Activated CD4-positive, alpha-beta T cell treated with anti-CD3 and anti-CD28 coated beads for 36 hours (primary cell): ENCODE data around the gene RHBDL1. TPM values are rescaled to one million over a fixed set of nuclear protein-coding genes. Genes with fewer than 3 reads are reported as not detected.

Experiments
- ATAC-seq: fragments of 200-7000 bp; cut with Tn5 transposase; one replicate; pipeline ENCODE4 v1.10.0; 2021; ENCODE audit warnings: mild to moderate bottlenecking, moderate library complexity
- CTCF ChIA-PET: fragments of 350-600 bp; sonication (Branson Sonifier 250); formaldehyde crosslinking; loops from one replicate; lab custom pipeline; 2021; ENCODE audit warnings: antibody characterized with exemption; lab: Charles Lee
- POLR2A ChIA-PET: fragments of 350-600 bp; sonication (Branson Sonifier 250); formaldehyde crosslinking; loops from one replicate; lab custom pipeline; 2021; ENCODE audit warnings: antibody characterized with exemption, inconsistent platforms; lab: Charles Lee
- DNase-seq: peaks from one replicate; pipeline ENCODE4 v3.0.0-alpha.2; 2020
- H3K27ac Mint-ChIP-seq: one replicate; pipeline ENCODE4 v1.8.0; 2021; ENCODE audit warnings: mixed read lengths
- H3K27me3 Mint-ChIP-seq: one replicate; pipeline ENCODE4 v1.8.0; 2021; ENCODE audit warnings: mixed read lengths
- H3K36me3 Mint-ChIP-seq: one replicate; pipeline ENCODE4 v1.8.0; 2021; ENCODE audit warnings: low read depth, mixed read lengths
- H3K4me1 Mint-ChIP-seq: one replicate; pipeline ENCODE4 v1.8.0; 2021; ENCODE audit warnings: mixed read lengths
- H3K4me3 Mint-ChIP-seq: one replicate; pipeline ENCODE4 v1.8.0; 2021; ENCODE audit warnings: mild to moderate bottlenecking, moderate library complexity, mixed read lengths
- H3K9me3 Mint-ChIP-seq: one replicate; pipeline ENCODE4 v1.8.0; 2021; ENCODE audit warnings: low read depth, mixed read lengths
- intact Hi-C, 2 experiments: fragments of 100-400 bp; cut with DNase I in 1 of 2; cut with micrococcal nuclease in 1 of 2; formaldehyde crosslinking; loops; one replicate each; pipeline versions ENCODE4 v1.14.2 to v1.15.1; 2022 to 2024; cut with DNase I, micrococcal nuclease
- total RNA-seq, 2 experiments: library from RNA; stranded (reverse); gene quantifications; one replicate each; pipeline ENCODE4 v1.2.3, GENCODE V29; 2021

RHBDL1 gene
- total RNA-seq, 2 experiments from 2014 or later: 0.40 to 0.59 TPM

DNA sequence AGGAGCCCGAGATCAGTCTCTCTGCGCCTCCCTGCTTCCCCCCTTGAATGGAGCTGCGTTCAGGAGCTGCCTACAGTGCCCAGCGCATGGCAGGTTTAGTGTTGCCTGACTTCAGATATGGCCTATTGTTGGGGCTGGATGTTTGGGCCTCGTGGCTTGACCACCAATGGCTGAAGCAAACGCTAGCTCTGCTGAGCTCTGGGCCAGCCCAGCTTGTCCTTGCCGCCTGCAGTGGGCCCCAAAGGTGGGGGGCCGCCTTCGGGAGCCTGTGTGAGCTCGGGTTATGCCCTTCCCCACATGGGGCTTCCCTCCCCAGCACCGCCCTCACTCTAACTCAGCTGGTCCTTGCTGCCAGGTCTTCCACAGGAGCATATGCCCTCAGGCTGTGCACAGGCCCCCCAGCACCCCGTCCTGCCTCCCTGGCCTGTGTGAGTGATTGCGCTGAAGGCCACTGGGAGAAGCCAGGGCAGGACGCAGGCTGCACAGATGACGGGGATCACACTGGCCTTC is 37.4 kb upstream of the RHBDL1 start:
- H3K27ac Mint-ChIP-seq: no peak overlapping the region
- H3K36me3 Mint-ChIP-seq: peaks cover 7% of the 10 kb centered on the region
- H3K27me3 Mint-ChIP-seq: no peaks in the 10 kb centered on the region
- intact Hi-C loops: loop anchor here (5.0 kb wide), 3 partner anchors 44 to 256 kb away; partner anchors contain the start of genes CAPN15 (in 1 of the 2), JMJD8 (in 1 of the 2), PGAP6 (in 1 of the 2) and STUB1 (in 1 of the 2)
- H3K9me3 Mint-ChIP-seq: no peaks in the 10 kb centered on the region
- POLR2A ChIA-PET: no interaction called here
- CTCF ChIA-PET: no interaction called here
- ATAC-seq: no peak
- peaks cover 13% of the 10 kb centered on the region for H3K4me1 Mint-ChIP-seq
- H3K4me3 Mint-ChIP-seq: no peak overlapping the region
- DNase-seq: no peak

DNA sequence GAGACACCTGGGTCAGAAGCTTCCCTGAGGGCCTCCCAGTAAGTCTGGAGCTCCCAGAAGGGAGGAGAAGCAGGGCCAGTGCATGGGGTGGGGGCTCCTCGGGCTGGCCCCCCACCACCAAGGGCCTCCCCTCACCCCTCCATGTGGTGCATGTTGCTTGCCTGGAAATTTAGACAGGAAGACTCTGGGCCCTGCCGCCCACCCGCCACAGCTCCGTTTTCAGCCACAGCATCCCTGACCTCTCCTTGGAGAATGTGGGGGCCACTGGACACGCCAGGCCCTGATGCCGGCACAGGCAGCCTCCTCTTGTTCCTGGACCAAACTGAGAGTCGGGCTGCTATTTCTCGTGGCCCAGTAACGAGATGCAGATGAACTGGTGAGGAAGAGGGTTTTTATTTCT is 36.6 kb upstream of the RHBDL1 start:
- no peaks in the 10 kb centered on the region for H3K9me3 Mint-ChIP-seq
- POLR2A ChIA-PET: no interaction called here

GRCh38 chr16:640614-641013 is 34.9 kb upstream of the RHBDL1 start:
- intact Hi-C loops: loop anchor here in 1 of 2 experiments (1.0 kb wide), 2 partner anchors 9 to 39 kb away; partner anchors contain the start of gene WDR90
- ATAC-seq (no peak), DNase-seq (no peak)
- H3K27me3 Mint-ChIP-seq: no peaks in the 10 kb centered on the region
- no peak overlapping the region for H3K27ac Mint-ChIP-seq
- ChIA-PET POLR2A (no interaction called here), CTCF (interaction anchor here (0.6 kb wide), 1 partner anchor 114 kb away, joined by 4 read pairs; no protein-coding TSS in a partner anchor)
- H3K4me1 Mint-ChIP-seq: peaks cover 19% of the 10 kb centered on the region
- no peaks in the 10 kb centered on the region for H3K9me3 Mint-ChIP-seq
- peaks cover 8% of the 10 kb centered on the region for H3K36me3 Mint-ChIP-seq
- no peak overlapping the region for H3K4me3 Mint-ChIP-seq

More for the DNA sequence above, 36.6 kb upstream of the RHBDL1 start:
- no peak overlapping the region for H3K4me3 Mint-ChIP-seq
- H3K36me3 Mint-ChIP-seq: peaks cover 7% of the 10 kb centered on the region
- H3K27ac Mint-ChIP-seq: no peak overlapping the region
- peaks cover 16% of the 10 kb centered on the region for H3K4me1 Mint-ChIP-seq
- H3K27me3 Mint-ChIP-seq: no peaks in the 10 kb centered on the region
- intact Hi-C loops: loop anchor here (5.0 kb wide), 3 partner anchors 43 to 257 kb away; partner anchors contain the start of genes CAPN15 (in 1 of the 2), JMJD8 (in 1 of the 2), PGAP6 (in 1 of the 2) and STUB1 (in 1 of the 2)
- CTCF ChIA-PET: no interaction called here
- ATAC-seq (no peak), DNase-seq (no peak)

DNA sequence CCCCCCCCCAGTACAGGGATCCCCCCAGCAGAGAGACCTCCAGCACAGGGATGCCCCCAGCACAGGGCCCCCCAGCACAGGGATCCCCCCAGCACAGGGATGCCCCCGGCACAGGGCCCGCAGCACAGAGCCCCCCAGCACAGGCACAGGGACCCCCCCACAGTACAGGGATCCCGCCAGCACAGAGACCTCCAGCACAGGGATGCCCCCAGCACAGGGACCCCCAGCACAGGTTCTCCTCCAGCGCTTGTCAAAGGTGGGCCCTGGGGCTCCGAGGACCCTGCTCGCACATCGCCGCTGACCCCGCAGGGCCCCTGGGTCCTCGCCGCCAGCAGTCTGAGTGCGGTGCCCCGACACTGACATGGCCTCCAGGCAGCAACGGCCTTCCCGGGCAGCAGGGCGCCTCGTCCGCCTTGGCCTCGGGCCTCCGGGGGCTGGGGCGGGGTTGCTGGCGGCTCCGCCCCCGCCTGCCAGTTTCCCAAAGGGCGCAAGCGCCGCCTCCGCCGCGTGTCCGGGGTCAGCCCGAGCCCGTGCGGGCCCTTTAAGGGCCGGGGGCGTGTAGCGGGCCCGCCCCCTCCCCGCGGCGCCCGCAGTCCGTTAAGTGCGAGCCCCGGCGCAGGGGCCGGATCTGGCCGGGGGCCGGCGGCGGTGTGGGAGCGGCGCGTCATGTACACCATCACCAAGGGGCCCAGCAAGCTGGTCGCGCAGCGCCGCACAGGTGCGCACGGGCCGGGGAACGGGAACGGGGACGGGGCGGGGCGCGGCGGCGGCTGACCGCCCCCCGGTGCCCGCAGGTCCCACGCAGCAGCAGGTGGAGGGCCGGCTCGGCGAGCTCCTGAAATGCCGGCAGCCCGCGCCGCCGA is 33.9 kb upstream of the RHBDL1 start, which contains the start of gene MCRIP2:
Gene MCRIP2 (plus strand): TSS at position 503 of the 863 bp plus-strand sequence. CDS start 164 bp downstream, at position 667.
- no peaks in the 10 kb centered on the region for H3K27me3 Mint-ChIP-seq
- CTCF ChIA-PET: no interaction called here

GRCh38 chr16:642189-643049 is 33.1 kb upstream of the RHBDL1 start:
- Mint-ChIP-seq H3K4me3 (peak overlapping the region; percentile 75), H3K27ac (no peak overlapping the region), H3K4me1 (peaks cover 15% of the 10 kb centered on the region), H3K9me3 (no peaks in the 10 kb centered on the region), H3K36me3 (peaks cover 5% of the 10 kb centered on the region), H3K27me3 (no peaks in the 10 kb centered on the region)
- DNase-seq (peak; percentile 53), ATAC-seq (peak; percentile 43)
- CTCF ChIA-PET: interaction anchor here (1.1 kb wide), 1 partner anchor 39 kb away, joined by 4 read pairs; no protein-coding TSS in a partner anchor
- intact Hi-C loops: no loop called here
- POLR2A ChIA-PET: no interaction called here

More for the DNA sequence above, 33.9 kb upstream of the RHBDL1 start, which contains the start of gene MCRIP2:
- peak; percentile 60 for ATAC-seq
- Mint-ChIP-seq H3K9me3 (no peaks in the 10 kb centered on the region), H3K27ac (no peak within 1 kb of the TSS), H3K4me3 (peak within 1 kb of the TSS; percentile 75), H3K36me3 (peaks cover 8% of the 10 kb centered on the region), H3K4me1 (peaks cover 17% of the 10 kb centered on the region)
- intact Hi-C loops: loop anchor here in 1 of 2 experiments (1.0 kb wide), 2 partner anchors 8 to 38 kb away; partner anchors contain the start of gene WDR90
- DNase-seq: peak; percentile 85
- POLR2A ChIA-PET: no interaction called here

DNA sequence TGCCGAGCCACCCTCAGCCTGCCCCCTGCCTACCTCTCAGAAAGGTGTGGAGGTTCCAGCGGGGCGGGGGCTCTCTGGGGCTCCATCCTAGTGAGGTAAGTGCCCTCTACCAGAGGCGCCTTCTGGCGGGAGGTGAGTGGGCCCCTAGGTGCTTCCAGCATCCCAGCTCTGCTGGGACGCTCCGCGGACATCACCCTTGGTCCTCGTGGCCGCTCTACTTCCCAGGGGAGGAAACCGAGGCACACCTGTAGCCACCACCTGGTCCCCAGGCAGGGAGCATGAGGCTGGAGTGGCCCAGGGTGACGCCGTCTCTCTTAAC is 32.5 kb upstream of the RHBDL1 start:
- Mint-ChIP-seq H3K27me3 (no peaks in the 10 kb centered on the region), H3K4me3 (peak overlapping the region; percentile 75), H3K36me3 (peaks cover 5% of the 10 kb centered on the region), H3K9me3 (no peaks in the 10 kb centered on the region), H3K4me1 (peaks cover 15% of the 10 kb centered on the region), H3K27ac (no peak overlapping the region)
- ATAC-seq (no peak), DNase-seq (no peak)
- ChIA-PET POLR2A (no interaction called here), CTCF (interaction anchor here (1.1 kb wide), 1 partner anchor 38 kb away, joined by 4 read pairs; no protein-coding TSS in a partner anchor)
- intact Hi-C loops: no loop called here

- Mint-ChIP-seq H3K27me3 (no peaks in the 10 kb centered on the region), H3K27ac (no peak overlapping the region), H3K4me3 (peak overlapping the region; percentile 75), H3K9me3 (no peaks in the 10 kb centered on the region), H3K4me1 (peaks cover 15% of the 10 kb centered on the region), H3K36me3 (peaks cover 5% of the 10 kb centered on the region)
- ChIA-PET CTCF (no interaction called here), POLR2A (no interaction called here)
- intact Hi-C loops: no loop called here
- DNase-seq (no peak), ATAC-seq (no peak)
Observed at GRCh38 chr16:644556-644955, 30.9 kb upstream of the RHBDL1 start.

- ATAC-seq (no peak), DNase-seq (no peak)
- no peaks in the 10 kb centered on the region for H3K27me3 Mint-ChIP-seq
- intact Hi-C loops: no loop called here
- no peak overlapping the region for H3K27ac Mint-ChIP-seq
- POLR2A ChIA-PET: no interaction called here
- H3K4me1 Mint-ChIP-seq: peaks cover 19% of the 10 kb centered on the region
- H3K9me3 Mint-ChIP-seq: no peaks in the 10 kb centered on the region
- CTCF ChIA-PET: no interaction called here
- peaks cover 5% of the 10 kb centered on the region for H3K36me3 Mint-ChIP-seq
- H3K4me3 Mint-ChIP-seq: no peak overlapping the region
Observed at GRCh38 chr16:645852-646678, 29.4 kb upstream of the RHBDL1 start.

DNA sequence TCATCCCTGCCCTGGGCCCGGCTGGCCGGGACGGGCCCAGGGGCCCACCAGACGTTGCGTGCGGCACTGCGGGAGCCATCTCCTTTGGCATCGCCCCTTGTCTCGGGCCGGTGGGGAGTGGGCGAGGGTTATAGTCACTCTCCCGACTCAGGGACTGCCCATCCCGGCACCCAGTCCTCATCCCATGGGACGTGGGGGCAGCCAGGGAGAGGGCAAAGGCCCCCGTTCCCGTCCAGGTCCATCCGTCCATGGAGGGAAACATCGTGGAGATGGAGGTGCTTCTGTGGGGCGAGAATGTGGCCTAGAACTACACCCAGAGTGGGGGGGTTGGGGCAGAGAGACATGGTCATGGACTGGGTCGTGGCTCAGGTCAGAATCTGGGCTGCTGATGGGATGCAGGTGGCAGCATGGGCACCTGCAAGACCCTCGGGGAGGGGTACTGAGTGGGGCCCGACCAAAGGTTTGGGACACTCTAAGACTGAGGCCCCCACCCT is 28.7 kb upstream of the RHBDL1 start:
- ChIA-PET POLR2A (interaction anchor here (1.5 kb wide), 1 partner anchor 13 kb away, joined by 3 read pairs; no protein-coding TSS in a partner anchor), CTCF (no interaction called here)
- Mint-ChIP-seq H3K27me3 (no peaks in the 10 kb centered on the region), H3K27ac (no peak overlapping the region), H3K9me3 (no peaks in the 10 kb centered on the region), H3K36me3 (peaks cover 5% of the 10 kb centered on the region), H3K4me1 (peaks cover 19% of the 10 kb centered on the region), H3K4me3 (no peak overlapping the region)
- intact Hi-C loops: no loop called here
- ATAC-seq (no peak), DNase-seq (no peak)

DNA sequence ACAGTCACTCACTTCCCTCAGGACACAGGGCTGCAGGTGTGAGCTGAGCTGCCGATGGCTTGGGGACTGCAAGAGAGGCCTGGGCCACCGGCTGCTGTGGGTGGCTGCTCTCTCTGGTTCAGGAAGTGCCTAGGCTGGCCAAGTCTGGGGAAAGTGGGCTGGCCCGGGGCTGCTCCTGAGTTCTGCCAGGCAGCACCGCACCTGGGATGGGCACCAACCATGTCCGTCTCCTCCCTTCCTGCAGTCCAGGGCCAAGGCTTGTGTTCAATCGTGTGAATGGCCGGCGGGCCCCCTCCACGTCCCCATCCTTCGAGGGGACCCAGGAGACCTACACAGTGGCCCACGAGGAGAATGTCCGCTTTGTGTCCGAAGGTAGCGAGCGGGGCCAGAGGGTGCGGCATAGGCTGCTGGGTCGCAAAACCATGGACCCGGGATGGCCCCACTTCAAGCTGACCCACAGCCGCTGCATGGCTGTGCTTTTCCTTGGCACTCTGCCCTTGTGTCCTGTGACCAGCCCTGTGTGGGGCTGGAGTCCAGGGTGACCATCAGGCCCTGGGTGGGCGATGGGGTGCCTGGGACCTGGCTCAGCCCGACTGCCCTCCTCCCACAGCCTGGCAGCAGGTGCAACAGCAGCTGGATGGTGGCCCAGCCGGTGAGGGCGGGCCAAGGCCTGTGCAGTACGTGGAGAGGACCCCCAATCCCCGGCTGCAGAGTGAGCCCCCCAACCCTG is 28.1 kb upstream of the RHBDL1 start:
- Mint-ChIP-seq H3K9me3 (no peaks in the 10 kb centered on the region), H3K4me3 (no peak overlapping the region), H3K27me3 (no peaks in the 10 kb centered on the region), H3K4me1 (peaks cover 19% of the 10 kb centered on the region), H3K36me3 (peaks cover 5% of the 10 kb centered on the region), H3K27ac (no peak overlapping the region)
- intact Hi-C loops: no loop called here
- CTCF ChIA-PET: interaction anchor here (1.0 to 2.4 kb wide), 6 partner anchors 9 to 39 kb away, joined by 3 to 9 read pairs (median 4); partner anchors contain the start of gene METTL26
- DNase-seq: no peak
- POLR2A ChIA-PET: interaction anchor here (1.5 kb wide), 1 partner anchor 12 kb away, joined by 3 read pairs; no protein-coding TSS in a partner anchor
- ATAC-seq: no peak
